DOHH2 (cell line): ENCODE measurements around the gene WDR89.
"Not testable (repeated sequence)": the region's sequence is repeated elsewhere in the genome, so short reads cannot be mapped to it uniquely, and the experiment has no call there.

ENCODE experiments used
- H3F3A ChIP-seq: fragments of 200-600 bp; sonication (generic), shearing (Covaris generic); 2 replicates; pipeline ENCODE4 v1.6.0; 2016; ENCODE audit warnings: antibody characterized with exemption, mild to moderate bottlenecking; ENCODE audit not compliant: control insufficient read depth, insufficient read depth
- H3K27ac ChIP-seq: fragments of 200-600 bp; sonication (generic); 2 replicates; pipeline ENCODE4 v1.5.1; 2014; ENCODE audit warnings: low read depth, mild to moderate bottlenecking, low read length, moderate library complexity
- H3K27me3 ChIP-seq: fragments of 200-600 bp; sonication (generic); 2 replicates; pipeline ENCODE4 v1.6.1; 2014; ENCODE audit warnings: mild to moderate bottlenecking, low read length, mixed read lengths; ENCODE audit not compliant: control insufficient read depth
- H3K36me3 ChIP-seq: fragments of 200-600 bp; sonication (generic); 2 replicates; pipeline ENCODE4 v1.6.1; 2014; ENCODE audit warnings: mild to moderate bottlenecking, low read length, moderate library complexity, mixed read lengths; ENCODE audit not compliant: control insufficient read depth
- H3K4me1 ChIP-seq: fragments of 200-600 bp; sonication (generic); 2 replicates; pipeline ENCODE4 v1.6.1; 2014; ENCODE audit warnings: mild to moderate bottlenecking, low read length, mixed read lengths; ENCODE audit not compliant: control insufficient read depth
- H3K4me2 ChIP-seq: fragments of 200-600 bp; sonication (generic); 2 replicates; pipeline ENCODE4 v1.6.0; 2014; ENCODE audit warnings: mild to moderate bottlenecking, low read length, moderate library complexity
- H3K4me3 ChIP-seq: fragments of 200-600 bp; sonication (generic); 2 replicates; pipeline ENCODE4 v1.5.1; 2014; ENCODE audit warnings: mild to moderate bottlenecking, low read length, mixed read lengths
- H3K79me2 ChIP-seq: fragments of 200-600 bp; sonication (generic); 2 replicates; pipeline ENCODE4 v1.6.1; 2014; ENCODE audit warnings: mild to moderate bottlenecking, low read length, mixed read lengths; ENCODE audit not compliant: control insufficient read depth
- H3K9me2 ChIP-seq: fragments of 200-600 bp; sonication (generic); replicated peaks from 2 replicates; pipeline ENCODE4 v1.6.1; 2014; ENCODE audit warnings: mild to moderate bottlenecking, low read length, mixed read lengths; ENCODE audit not compliant: control insufficient read depth
- H3K9me3 ChIP-seq: fragments of 200-600 bp; sonication (generic); 2 replicates; pipeline ENCODE4 v1.6.1; 2014; ENCODE audit warnings: antibody characterized with exemption, low read length, mixed read lengths; ENCODE audit not compliant: control insufficient read depth, insufficient read depth
- H4K20me1 ChIP-seq: fragments of 200-600 bp; sonication (generic); 2 replicates; pipeline ENCODE4 v1.6.0; 2014; ENCODE audit warnings: low read depth, mild to moderate bottlenecking, antibody characterized with exemption, low read length, moderate library complexity; ENCODE audit not compliant: control insufficient read depth, insufficient read depth
- EZH2phosphoT487 ChIP-seq: fragments of 200-600 bp; sonication (generic); IDR thresholded peaks from 2 replicates; pipeline ENCODE4 v1.6.1; 2017; ENCODE audit warnings: borderline replicate concordance, mild to moderate bottlenecking, antibody characterized with exemption, low read length, moderate library complexity, mixed read lengths
- TF ChIP-seq, protein P1 (sequence below): fragments of 200-600 bp; sonication (generic); IDR thresholded peaks from one replicate; pipeline ENCODE4 v1.5.1; 2014; ENCODE audit warnings: antibody characterized with exemption, mild to moderate bottlenecking, low read depth, low read length; ENCODE audit not compliant: poor library complexity, severe bottlenecking

WDR89 gene

DNA sequence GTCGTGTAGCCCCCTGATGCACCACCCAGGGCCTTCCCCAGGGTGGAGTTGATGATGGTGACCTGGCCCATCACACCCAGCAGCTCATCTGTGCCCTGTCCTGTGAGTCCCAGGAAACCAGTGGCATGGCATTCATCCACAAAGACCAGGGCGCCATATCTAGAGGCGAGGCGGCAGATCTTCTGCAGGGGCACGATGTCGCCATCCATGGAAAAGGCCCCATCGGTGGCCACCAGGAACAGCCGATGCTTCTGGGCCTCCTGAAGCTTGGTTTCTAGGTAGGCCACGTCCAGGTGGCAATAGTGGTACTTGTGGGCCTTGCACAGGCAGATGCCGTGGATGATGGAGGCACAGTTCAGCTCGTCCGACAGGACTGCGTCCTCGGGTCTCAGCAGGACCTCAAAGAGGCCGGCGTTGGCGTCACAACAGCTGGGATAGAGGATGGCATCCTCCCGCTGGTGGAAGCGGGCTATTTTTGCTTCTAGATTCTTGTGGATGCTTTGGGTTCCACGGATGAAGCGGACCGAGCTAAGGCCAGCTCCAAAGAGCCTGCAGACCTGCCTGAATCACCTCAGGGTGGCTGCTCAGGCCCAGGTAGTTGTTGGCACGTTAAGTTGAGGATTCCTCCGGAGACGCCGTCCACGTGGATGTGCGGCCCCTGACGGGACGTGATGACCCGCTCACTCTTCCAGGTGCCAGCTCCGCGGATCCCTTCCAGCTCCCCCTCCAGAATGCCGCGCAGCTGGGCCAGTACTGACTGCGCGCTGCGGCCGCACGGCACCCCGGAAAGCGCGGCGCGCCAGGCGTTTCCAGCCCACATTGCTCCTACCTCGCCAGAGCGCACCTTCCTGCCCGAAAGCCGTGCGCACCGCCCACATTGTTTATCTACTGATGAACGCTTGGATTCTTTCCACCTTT lies 47.0 kb downstream of the WDR89 start:
- H3K79me2 ChIP-seq, result no peaks in the 10 kb centered on the region
- no peak overlapping the region for H3K4me3 ChIP-seq
- H3F3A ChIP-seq, result no peaks in the 10 kb centered on the region
- H3K9me3 ChIP-seq, result peaks cover 6% of the 10 kb centered on the region; the same call in 1 of the 2 replicates
- H3K27ac ChIP-seq, result no peak overlapping the region
- no peak for TF ChIP-seq EZH2phosphoT487
- no peaks in the 10 kb centered on the region for H3K9me2 ChIP-seq
- no peaks in the 10 kb centered on the region for H4K20me1 ChIP-seq
- no peaks in the 10 kb centered on the region for H3K4me1 ChIP-seq
- H3K36me3 ChIP-seq, result peaks cover 34% of the 10 kb centered on the region
- no peak overlapping the region for H3K4me2 ChIP-seq
- no peaks in the 10 kb centered on the region for H3K27me3 ChIP-seq

DNA sequence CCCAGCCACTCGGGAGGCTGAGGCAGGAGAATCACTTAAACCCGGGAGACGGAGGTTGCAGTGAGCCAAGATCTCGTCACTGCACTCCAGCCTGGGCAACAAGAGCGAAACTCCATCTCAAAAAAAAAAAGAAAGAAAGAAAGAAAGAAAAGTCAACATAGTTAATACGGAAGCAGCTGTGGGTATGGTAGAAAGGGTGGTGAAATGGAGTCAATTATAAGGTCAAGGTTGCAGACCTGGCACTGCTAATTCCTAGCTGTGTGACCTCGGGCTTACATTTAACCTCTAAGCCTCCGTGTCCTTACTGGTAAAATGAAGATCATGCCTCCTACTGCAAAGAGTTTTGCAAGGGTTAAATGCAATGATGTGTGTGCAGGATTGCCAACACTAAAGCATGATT lies 58.6 kb downstream of the WDR89 start:
- H3F3A ChIP-seq, H3K36me3 ChIP-seq, H3K9me3 ChIP-seq, H3K4me1 ChIP-seq, H3K4me3 ChIP-seq, H3K9me2 ChIP-seq, H3K4me2 ChIP-seq, H3K79me2 ChIP-seq, H3K27ac ChIP-seq, H3K27me3 ChIP-seq, H4K20me1 ChIP-seq: not testable (repeated sequence)

DNA sequence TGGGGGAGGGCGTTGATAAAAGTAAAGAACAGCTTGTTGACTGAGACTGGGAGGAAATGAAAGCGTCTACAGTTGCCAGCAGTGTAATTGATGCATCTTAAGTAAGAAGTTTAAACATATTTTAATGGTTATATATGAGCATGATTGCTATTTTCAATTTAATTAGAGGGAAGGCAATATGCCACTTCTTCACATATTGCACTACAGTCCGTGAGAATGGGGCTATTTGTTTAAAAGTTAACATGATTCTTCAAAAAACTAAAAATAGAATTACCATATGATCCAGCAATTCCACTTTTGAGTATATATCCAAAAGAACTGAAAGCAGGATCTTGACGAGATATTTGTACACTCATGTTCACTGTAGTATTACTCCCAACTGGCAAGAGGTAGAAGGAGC lies 60.2 kb downstream of the WDR89 start:
- no peak overlapping the region for H3K4me3 ChIP-seq
- H4K20me1 ChIP-seq, result no peaks in the 10 kb centered on the region
- no peaks in the 10 kb centered on the region for H3K36me3 ChIP-seq
- TF ChIP-seq EZH2phosphoT487, result no peak
- TF ChIP-seq, protein P1, sequence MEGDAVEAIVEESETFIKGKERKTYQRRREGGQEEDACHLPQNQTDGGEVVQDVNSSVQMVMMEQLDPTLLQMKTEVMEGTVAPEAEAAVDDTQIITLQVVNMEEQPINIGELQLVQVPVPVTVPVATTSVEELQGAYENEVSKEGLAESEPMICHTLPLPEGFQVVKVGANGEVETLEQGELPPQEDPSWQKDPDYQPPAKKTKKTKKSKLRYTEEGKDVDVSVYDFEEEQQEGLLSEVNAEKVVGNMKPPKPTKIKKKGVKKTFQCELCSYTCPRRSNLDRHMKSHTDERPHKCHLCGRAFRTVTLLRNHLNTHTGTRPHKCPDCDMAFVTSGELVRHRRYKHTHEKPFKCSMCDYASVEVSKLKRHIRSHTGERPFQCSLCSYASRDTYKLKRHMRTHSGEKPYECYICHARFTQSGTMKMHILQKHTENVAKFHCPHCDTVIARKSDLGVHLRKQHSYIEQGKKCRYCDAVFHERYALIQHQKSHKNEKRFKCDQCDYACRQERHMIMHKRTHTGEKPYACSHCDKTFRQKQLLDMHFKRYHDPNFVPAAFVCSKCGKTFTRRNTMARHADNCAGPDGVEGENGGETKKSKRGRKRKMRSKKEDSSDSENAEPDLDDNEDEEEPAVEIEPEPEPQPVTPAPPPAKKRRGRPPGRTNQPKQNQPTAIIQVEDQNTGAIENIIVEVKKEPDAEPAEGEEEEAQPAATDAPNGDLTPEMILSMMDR, result no peak
- no peaks in the 10 kb centered on the region for H3K79me2 ChIP-seq
- no peaks in the 10 kb centered on the region for H3K4me1 ChIP-seq
- H3F3A ChIP-seq, result no peaks in the 10 kb centered on the region
- peaks cover 5% of the 10 kb centered on the region for H3K27me3 ChIP-seq
- no peaks in the 10 kb centered on the region for H3K9me3 ChIP-seq
- H3K27ac ChIP-seq, result no peak overlapping the region
- H3K4me2 ChIP-seq, result no peak overlapping the region
- H3K9me2 ChIP-seq, result no peaks in the 10 kb centered on the region

DNA sequence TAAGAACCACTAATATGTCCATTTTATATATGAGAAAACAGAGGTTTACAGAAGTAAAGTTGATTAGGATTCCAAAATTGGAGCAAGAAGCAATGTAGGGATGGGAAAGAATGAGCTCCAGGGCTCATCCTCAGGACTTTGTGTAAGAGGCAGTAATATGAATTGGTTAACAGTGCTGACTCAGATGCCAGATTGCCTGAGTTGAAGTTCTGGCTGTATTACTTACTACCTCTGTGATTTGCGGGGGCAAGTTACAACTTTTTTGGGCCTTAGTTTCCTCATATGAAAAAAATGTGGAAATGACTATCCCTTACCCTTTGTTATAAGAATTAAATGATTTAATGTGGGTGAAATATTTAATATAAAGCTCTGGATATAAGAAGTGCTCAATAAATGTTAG lies 63.4 kb downstream of the WDR89 start:
- no peak overlapping the region for H3K4me2 ChIP-seq
- no peaks in the 10 kb centered on the region for H3K9me2 ChIP-seq
- H3K79me2 ChIP-seq, result no peaks in the 10 kb centered on the region
- no peaks in the 10 kb centered on the region for H3K4me1 ChIP-seq
- H3K9me3 ChIP-seq, result no peaks in the 10 kb centered on the region
- no peak overlapping the region for H3K27ac ChIP-seq
- H3K27me3 ChIP-seq, result peaks cover 8% of the 10 kb centered on the region
- TF ChIP-seq, protein P1, result no peak
- TF ChIP-seq EZH2phosphoT487, result no peak
- H3K36me3 ChIP-seq, result no peaks in the 10 kb centered on the region
- no peaks in the 10 kb centered on the region for H4K20me1 ChIP-seq
- H3F3A ChIP-seq, result no peaks in the 10 kb centered on the region
- no peak overlapping the region for H3K4me3 ChIP-seq
